ENCODE results near the gene SEC14L6.

Gene SEC14L6

GRCh38 chr22:30491381-30491780, 55.2 kb downstream of the SEC14L6 start:
- Histone ChIP-seq H3K79me2 (ENCODE audit: control insufficient read depth, low read length) (no peaks in the 10 kb centered on the region), H3K4me3 (ENCODE audit: low read length) (no peak overlapping the region), H3K27ac (ENCODE audit: low read depth, low read length) (no peak overlapping the region), H3K9me3 (ENCODE audit: control insufficient read depth, insufficient read depth, low read length) (no peaks in the 10 kb centered on the region), H3K9me2 (replicated peaks; ENCODE audit: control insufficient read depth, low read length) (no peaks in the 10 kb centered on the region), H3K36me3 (ENCODE audit: control insufficient read depth, low read length) (no peaks in the 10 kb centered on the region), H4K20me1 (ENCODE audit: control insufficient read depth, insufficient read depth, low read depth, low read length) (no peaks in the 10 kb centered on the region), H3K27me3 (ENCODE audit: control insufficient read depth, low read length) (0 out of 2 replicates have a peak, but pooled peaks cover 3% of the 10 kb centered on the region), H3F3A (ENCODE audit: control insufficient read depth, insufficient read depth) (no peaks in the 10 kb centered on the region), H3K4me1 (ENCODE audit: control insufficient read depth, low read length) (no peaks in the 10 kb centered on the region), H3K4me2 (ENCODE audit: low read length) (no peak overlapping the region)
- TF ChIP-seq CTCF (IDR thresholded peaks at IDR 0.05; ENCODE audit: low read depth, low read length, poor library complexity, severe bottlenecking) (no peak), EZH2phosphoT487 (IDR thresholded peaks at IDR 0.05; ENCODE audit: borderline replicate concordance, low read length) (no peak)

GRCh38 chr22:30490399-30490798, 56.1 kb downstream of the SEC14L6 start:
- H3K27me3 ChIP-seq (ENCODE audit: control insufficient read depth, low read length), result 0 out of 2 replicates have a peak, but pooled peaks cover 3% of the 10 kb centered on the region
- no peaks in the 10 kb centered on the region for H4K20me1 ChIP-seq (ENCODE audit: control insufficient read depth, insufficient read depth, low read depth, low read length)
- no peaks in the 10 kb centered on the region for H3K9me3 ChIP-seq (ENCODE audit: control insufficient read depth, insufficient read depth, low read length)
- no peaks in the 10 kb centered on the region for H3K79me2 ChIP-seq (ENCODE audit: control insufficient read depth, low read length)
- TF ChIP-seq CTCF (IDR thresholded peaks at IDR 0.05; ENCODE audit: low read depth, low read length, poor library complexity, severe bottlenecking), result no peak
- no peaks in the 10 kb centered on the region for H3K36me3 ChIP-seq (ENCODE audit: control insufficient read depth, low read length)
- no peak overlapping the region for H3K27ac ChIP-seq (ENCODE audit: low read depth, low read length)
- H3K4me2 ChIP-seq (ENCODE audit: low read length), result no peak overlapping the region
- H3K4me3 ChIP-seq (ENCODE audit: low read length), result no peak overlapping the region
- H3K9me2 ChIP-seq (replicated peaks; ENCODE audit: control insufficient read depth, low read length), result no peaks in the 10 kb centered on the region
- no peaks in the 10 kb centered on the region for H3F3A ChIP-seq (ENCODE audit: control insufficient read depth, insufficient read depth)
- no peaks in the 10 kb centered on the region for H3K4me1 ChIP-seq (ENCODE audit: control insufficient read depth, low read length)

- no peaks in the 10 kb centered on the region for H3F3A ChIP-seq (ENCODE audit: control insufficient read depth, insufficient read depth)
These were observed 58.4 kb downstream of the SEC14L6 start for GRCh38 chr22:30488121-30488520.

More at GRCh38 chr22:30488121-30488520, 58.4 kb downstream of the SEC14L6 start:
- H3K9me3 ChIP-seq (ENCODE audit: control insufficient read depth, insufficient read depth, low read length), result no peaks in the 10 kb centered on the region
- no peaks in the 10 kb centered on the region for H3K4me1 ChIP-seq (ENCODE audit: control insufficient read depth, low read length)
- no peaks in the 10 kb centered on the region for H3K79me2 ChIP-seq (ENCODE audit: control insufficient read depth, low read length)
- H3K36me3 ChIP-seq (ENCODE audit: control insufficient read depth, low read length), result no peaks in the 10 kb centered on the region
- H3K4me2 ChIP-seq (ENCODE audit: low read length), result no peak overlapping the region
- 0 out of 2 replicates have a peak, but pooled peaks cover under 1% of the 10 kb centered on the region for H3K27me3 ChIP-seq (ENCODE audit: control insufficient read depth, low read length)
- no peak overlapping the region for H3K27ac ChIP-seq (ENCODE audit: low read depth, low read length)
- no peaks in the 10 kb centered on the region for H3K9me2 ChIP-seq (replicated peaks; ENCODE audit: control insufficient read depth, low read length)
- H4K20me1 ChIP-seq (ENCODE audit: control insufficient read depth, insufficient read depth, low read depth, low read length), result no peaks in the 10 kb centered on the region
- no peak overlapping the region for H3K4me3 ChIP-seq (ENCODE audit: low read length)
- no peak for TF ChIP-seq EZH2phosphoT487 (IDR thresholded peaks at IDR 0.05; ENCODE audit: borderline replicate concordance, low read length)
- no peak for TF ChIP-seq CTCF (IDR thresholded peaks at IDR 0.05; ENCODE audit: low read depth, low read length, poor library complexity, severe bottlenecking)

Data from DOHH2 (cell line).